Activated B cell treated with CpG ODN at 0.5 μM for 24 hours (primary cell): ENCODE results near the gene GTPBP3. TPM values are rescaled to one million over a fixed set of nuclear protein-coding genes. Genes with fewer than 3 reads are reported as not detected.

Experiments used
- ATAC-seq: fragments of 200-7000 bp; cut with Tn5 transposase; one replicate; pipeline ENCODE4 v1.10.0; 2021; ENCODE audit warnings: low read depth, mild to moderate bottlenecking, moderate library complexity
- CTCF ChIA-PET: fragments of 350-600 bp; sonication (Branson Sonifier 250); formaldehyde crosslinking; loops from one replicate; lab custom pipeline; 2021; ENCODE audit warnings: antibody characterized with exemption; lab: Charles Lee
- POLR2A ChIA-PET: fragments of 350-600 bp; sonication (Branson Sonifier 250); formaldehyde crosslinking; loops from one replicate; lab custom pipeline; 2021; ENCODE audit warnings: antibody characterized with exemption; lab: Charles Lee
- DNase-seq: peaks from one replicate; pipeline ENCODE4 v3.0.0; 2022
- H3K27ac Mint-ChIP-seq: one replicate; pipeline ENCODE4 v1.8.0; 2020; ENCODE audit warnings: mixed read lengths
- H3K27me3 Mint-ChIP-seq: one replicate; pipeline ENCODE4 v1.8.0; 2021; ENCODE audit warnings: mixed read lengths
- H3K36me3 Mint-ChIP-seq: one replicate; pipeline ENCODE4 v1.8.0; 2021; ENCODE audit warnings: low read depth, mixed read lengths
- H3K4me1 Mint-ChIP-seq: one replicate; pipeline ENCODE4 v1.8.0; 2021; ENCODE audit warnings: mixed read lengths
- H3K4me3 Mint-ChIP-seq: one replicate; pipeline ENCODE4 v1.8.0; 2020; ENCODE audit warnings: mild to moderate bottlenecking, mixed read lengths
- H3K9me3 Mint-ChIP-seq: one replicate; pipeline ENCODE4 v1.8.0; 2020; ENCODE audit warnings: mixed read lengths
- intact Hi-C: fragments of 100-400 bp; cut with micrococcal nuclease; formaldehyde crosslinking; loops from one replicate; pipeline ENCODE4 v1.15.1; 2024
- total RNA-seq: library from RNA; stranded (reverse); gene quantifications from 2 replicates; pipeline ENCODE4 v1.2.3, GENCODE V29; 2022
- TF ChIP-seq, protein P1 (sequence below): fragments of 200-600 bp; IDR thresholded peaks from one replicate; pipeline ENCODE4 v1.8.0; 2022; ENCODE audit warnings: antibody characterized with exemption, mild to moderate bottlenecking

Gene GTPBP3
- total RNA-seq, 1 donor from 2014 or later: 40.2 TPM

- Mint-ChIP-seq H3K27ac (no peak within 1 kb of the TSS), H3K36me3 (no peaks in the 10 kb centered on the region), H3K4me3 (no peak within 1 kb of the TSS), H3K27me3 (peaks cover 20% of the 10 kb centered on the region), H3K9me3 (peaks cover 3% of the 10 kb centered on the region), H3K4me1 (peaks cover 24% of the 10 kb centered on the region)
- ATAC-seq (no peak), DNase-seq (no peak)
- CTCF ChIA-PET: interaction anchor here (1.1 kb wide), 1 partner anchor 9 kb away, joined by 4 read pairs; no protein-coding TSS in a partner anchor
- POLR2A ChIA-PET: no interaction called here
- intact Hi-C loops: no loop called here
- TF ChIP-seq, protein P1, sequence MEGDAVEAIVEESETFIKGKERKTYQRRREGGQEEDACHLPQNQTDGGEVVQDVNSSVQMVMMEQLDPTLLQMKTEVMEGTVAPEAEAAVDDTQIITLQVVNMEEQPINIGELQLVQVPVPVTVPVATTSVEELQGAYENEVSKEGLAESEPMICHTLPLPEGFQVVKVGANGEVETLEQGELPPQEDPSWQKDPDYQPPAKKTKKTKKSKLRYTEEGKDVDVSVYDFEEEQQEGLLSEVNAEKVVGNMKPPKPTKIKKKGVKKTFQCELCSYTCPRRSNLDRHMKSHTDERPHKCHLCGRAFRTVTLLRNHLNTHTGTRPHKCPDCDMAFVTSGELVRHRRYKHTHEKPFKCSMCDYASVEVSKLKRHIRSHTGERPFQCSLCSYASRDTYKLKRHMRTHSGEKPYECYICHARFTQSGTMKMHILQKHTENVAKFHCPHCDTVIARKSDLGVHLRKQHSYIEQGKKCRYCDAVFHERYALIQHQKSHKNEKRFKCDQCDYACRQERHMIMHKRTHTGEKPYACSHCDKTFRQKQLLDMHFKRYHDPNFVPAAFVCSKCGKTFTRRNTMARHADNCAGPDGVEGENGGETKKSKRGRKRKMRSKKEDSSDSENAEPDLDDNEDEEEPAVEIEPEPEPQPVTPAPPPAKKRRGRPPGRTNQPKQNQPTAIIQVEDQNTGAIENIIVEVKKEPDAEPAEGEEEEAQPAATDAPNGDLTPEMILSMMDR: no peak
These were observed 39.7 kb downstream of the GTPBP3 start, which contains the start of gene PLVAP for GRCh38 chr19:17376935-17377600. TSS of gene PLVAP (minus strand) at chr19:17377342. CDS start at chr19:17377288, 54 bp downstream.

DNA sequence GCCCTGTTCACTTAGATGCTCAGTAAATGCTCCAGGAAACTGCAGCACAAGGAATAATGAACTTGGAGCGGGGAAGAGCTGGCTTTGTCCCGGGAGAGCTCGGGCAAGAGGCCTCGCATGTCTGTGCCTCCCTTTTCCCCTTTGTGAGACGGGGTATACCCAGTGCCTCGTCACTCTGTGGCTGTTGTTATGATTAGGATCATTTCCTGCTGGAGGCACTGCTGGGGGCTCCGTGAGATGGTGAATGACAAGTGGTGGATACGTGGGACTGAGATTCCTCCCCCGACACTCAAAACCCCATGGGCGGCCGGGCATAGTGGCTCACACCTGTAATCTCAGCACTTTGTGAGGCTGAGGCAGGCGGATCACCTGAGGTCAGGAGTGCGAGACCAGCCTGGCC is 40.9 kb downstream of the GTPBP3 start:
- Mint-ChIP-seq H3K36me3 (no peaks in the 10 kb centered on the region), H3K27ac (no peak overlapping the region), H3K9me3 (peaks cover 3% of the 10 kb centered on the region), H3K4me3 (no peak overlapping the region), H3K27me3 (peaks cover 20% of the 10 kb centered on the region), H3K4me1 (peaks cover 27% of the 10 kb centered on the region)
- no peak for DNase-seq
- CTCF ChIA-PET: no interaction called here
- ATAC-seq: no peak
- intact Hi-C loops: no loop called here
- TF ChIP-seq, protein P1: no peak
- POLR2A ChIA-PET: interaction anchor here (0.6 kb wide), 1 partner anchor 139 kb away, joined by 3 read pairs; no protein-coding TSS in a partner anchor

GRCh38 chr19:17379221-17379631 is 41.9 kb downstream of the GTPBP3 start:
- Mint-ChIP-seq H3K27me3 (peaks cover 18% of the 10 kb centered on the region), H3K4me1 (peaks cover 29% of the 10 kb centered on the region), H3K27ac (no peak overlapping the region), H3K36me3 (no peaks in the 10 kb centered on the region), H3K4me3 (no peak overlapping the region), H3K9me3 (peaks cover 3% of the 10 kb centered on the region)
- ChIA-PET CTCF (no interaction called here), POLR2A (interaction anchor here (0.6 kb wide), 1 partner anchor 114 kb away, joined by 8 read pairs; no protein-coding TSS in a partner anchor)
- DNase-seq (no peak), ATAC-seq (no peak)
- intact Hi-C loops: no loop called here
- TF ChIP-seq, protein P1: no peak

DNA sequence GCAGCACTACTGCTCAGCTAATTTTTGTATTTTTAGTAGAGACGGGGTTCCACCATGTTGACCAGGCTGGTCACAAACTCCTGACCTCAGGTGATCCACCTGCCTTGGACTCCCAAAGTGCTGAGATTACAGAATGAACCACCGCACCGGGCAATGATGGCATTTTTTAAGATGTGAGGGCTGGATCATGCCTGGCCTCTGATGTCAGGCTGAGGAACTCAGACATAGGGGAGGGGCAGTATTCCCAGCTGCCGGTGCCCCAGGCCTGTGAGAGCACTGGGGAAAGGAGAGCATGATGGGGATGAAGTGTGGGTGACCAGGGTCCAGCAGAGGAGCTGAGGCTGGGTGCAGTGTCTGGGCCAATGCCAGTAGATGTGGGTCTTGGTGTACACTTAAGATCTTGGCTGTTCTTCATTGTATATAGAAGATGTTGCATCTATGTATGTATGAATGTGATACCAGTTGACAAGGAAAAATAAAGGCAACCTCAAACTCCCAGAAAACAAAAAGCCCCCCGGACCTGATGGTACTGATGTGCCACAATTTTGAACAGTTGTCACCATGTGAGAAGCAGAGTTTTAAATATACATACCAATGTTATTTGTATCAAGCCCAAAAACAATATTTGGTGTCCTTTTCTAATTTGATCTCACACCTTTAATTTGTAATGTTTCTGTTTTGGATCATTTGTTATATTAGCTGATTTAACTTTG is 43.2 kb downstream of the GTPBP3 start:
- Mint-ChIP-seq H3K36me3 (no peaks in the 10 kb centered on the region), H3K4me3 (no peak overlapping the region), H3K9me3 (peaks cover 3% of the 10 kb centered on the region), H3K4me1 (peaks cover 29% of the 10 kb centered on the region), H3K27me3 (peaks cover 18% of the 10 kb centered on the region), H3K27ac (no peak overlapping the region)
- ATAC-seq: no peak
- POLR2A ChIA-PET: interaction anchor here (0.6 to 0.9 kb wide), 4 partner anchors 14 to 122 kb away, joined by 3 to 6 read pairs (median 4); no protein-coding TSS in a partner anchor
- CTCF ChIA-PET: interaction anchor here (1.1 kb wide), 1 partner anchor 69 kb away, joined by 3 read pairs; no protein-coding TSS in a partner anchor
- DNase-seq: no peak
- TF ChIP-seq, protein P1: no peak
- intact Hi-C loops: no loop called here
